ENCODE measurements around the gene FBXO48. TPM values are rescaled to one million over a fixed set of nuclear protein-coding genes. Genes with fewer than 3 reads are reported as not detected.

The FBXO48 gene
- total RNA-seq, 1 donor from 2014 or later: 1.2 TPM

DNA sequence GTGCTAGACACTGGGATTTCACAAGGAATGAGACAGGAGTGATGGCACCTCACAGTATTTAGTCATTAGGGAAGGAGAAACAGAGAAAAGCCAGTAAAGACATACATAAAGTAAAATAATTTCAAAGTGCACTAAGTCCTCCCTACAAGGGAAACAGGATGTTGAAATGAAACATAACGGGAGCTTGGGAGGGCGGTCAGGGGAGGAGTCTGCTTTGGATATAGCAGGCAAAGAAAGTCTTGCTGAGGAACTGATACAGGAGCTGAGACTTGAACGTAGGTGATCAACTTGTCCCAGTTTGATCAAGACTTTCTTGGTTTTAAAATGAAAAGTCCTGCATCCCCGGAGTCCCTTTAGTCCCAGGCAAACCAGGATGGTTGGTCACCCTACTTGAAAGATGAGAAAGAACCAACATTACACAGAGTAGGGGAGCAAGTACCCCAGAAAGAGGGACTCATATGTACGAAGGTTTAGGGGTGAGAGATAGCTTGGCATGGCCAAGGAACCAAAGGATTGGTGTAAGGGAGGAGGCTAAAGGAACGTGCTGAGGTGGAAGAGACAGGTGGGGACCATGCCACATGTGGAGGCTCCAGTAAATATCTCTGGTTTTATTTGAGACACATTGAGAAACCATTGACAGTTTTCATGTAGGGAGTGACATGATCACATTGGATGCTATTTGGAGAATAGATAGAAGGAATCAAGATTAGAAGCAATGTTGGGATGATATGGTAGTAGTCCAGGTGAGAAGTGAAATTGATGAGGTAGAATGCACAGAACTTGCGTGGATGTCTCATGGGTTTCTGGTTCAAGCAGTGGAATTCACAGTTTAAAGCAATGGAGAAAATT, 28.4 kb downstream of the FBXO48 start:
- intact Hi-C loops (cut with micrococcal nuclease): no loop called here
- Mint-ChIP-seq H3K4me1 (peaks cover 23% of the 10 kb centered on the region), H3K9me3 (no peaks in the 10 kb centered on the region), H3K36me3 (ENCODE audit: low read depth) (no peaks in the 10 kb centered on the region), H3K4me3 (no peak overlapping the region), H3K27me3 (peaks cover 12% of the 10 kb centered on the region), H3K27ac (no peak overlapping the region)
- peak; percentile 54 for DNase-seq

DNA sequence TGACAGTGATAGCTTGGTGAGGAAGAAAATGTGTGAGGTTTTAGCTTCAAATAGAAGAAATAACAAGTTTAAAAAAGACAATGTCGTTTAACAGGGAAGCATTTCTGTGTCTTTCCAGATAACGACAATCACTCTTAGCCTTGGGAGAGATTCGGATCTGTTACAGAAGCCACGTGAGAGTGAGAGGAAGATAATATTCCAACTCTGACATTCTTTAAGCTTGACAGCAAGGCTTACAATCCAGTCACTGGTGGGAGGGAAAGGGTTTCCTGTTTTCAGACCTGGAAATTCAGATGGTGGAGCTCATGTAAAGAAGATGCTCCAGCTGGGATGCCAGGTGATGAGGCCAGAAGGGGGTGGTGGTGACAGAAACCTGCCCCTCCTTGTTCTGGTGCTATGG, 30.8 kb downstream of the FBXO48 start:
- no peaks in the 10 kb centered on the region for H3K9me3 Mint-ChIP-seq
- H3K36me3 Mint-ChIP-seq (ENCODE audit: low read depth): no peaks in the 10 kb centered on the region
- intact Hi-C loops (cut with micrococcal nuclease): no loop called here
- DNase-seq: no peak
- H3K4me3 Mint-ChIP-seq: no peak overlapping the region
- H3K27me3 Mint-ChIP-seq: peaks cover 7% of the 10 kb centered on the region
- H3K27ac Mint-ChIP-seq: no peak overlapping the region
- H3K4me1 Mint-ChIP-seq: peaks cover 19% of the 10 kb centered on the region

GRCh38 chr2:68435615-68436014, 31.5 kb downstream of the FBXO48 start:
- Mint-ChIP-seq H3K4me3 (no peak overlapping the region), H3K4me1 (peaks cover 13% of the 10 kb centered on the region), H3K27me3 (peaks cover 7% of the 10 kb centered on the region), H3K27ac (no peak overlapping the region), H3K36me3 (ENCODE audit: low read depth) (no peaks in the 10 kb centered on the region), H3K9me3 (no peaks in the 10 kb centered on the region)
- intact Hi-C loops (cut with micrococcal nuclease): no loop called here
- no peak for DNase-seq

- Mint-ChIP-seq H3K9me3 (no peaks in the 10 kb centered on the region), H3K4me1 (peaks cover 8% of the 10 kb centered on the region), H3K4me3 (no peak overlapping the region), H3K36me3 (ENCODE audit: low read depth) (no peaks in the 10 kb centered on the region), H3K27ac (no peak overlapping the region), H3K27me3 (peaks cover 9% of the 10 kb centered on the region)
- intact Hi-C loops (cut with micrococcal nuclease): no loop called here
- no peak for DNase-seq
Measured at GRCh38 chr2:68434981-68435380, 32.1 kb downstream of the FBXO48 start.

GRCh38 chr2:68432696-68433658, 34.1 kb downstream of the FBXO48 start:
- Mint-ChIP-seq H3K27ac (no peak overlapping the region), H3K9me3 (no peaks in the 10 kb centered on the region), H3K4me1 (no peaks in the 10 kb centered on the region), H3K36me3 (ENCODE audit: low read depth) (no peaks in the 10 kb centered on the region), H3K27me3 (peaks cover 2% of the 10 kb centered on the region), H3K4me3 (no peak overlapping the region)
- intact Hi-C loops (cut with micrococcal nuclease): no loop called here
- peak; percentile 51 for DNase-seq

DNA sequence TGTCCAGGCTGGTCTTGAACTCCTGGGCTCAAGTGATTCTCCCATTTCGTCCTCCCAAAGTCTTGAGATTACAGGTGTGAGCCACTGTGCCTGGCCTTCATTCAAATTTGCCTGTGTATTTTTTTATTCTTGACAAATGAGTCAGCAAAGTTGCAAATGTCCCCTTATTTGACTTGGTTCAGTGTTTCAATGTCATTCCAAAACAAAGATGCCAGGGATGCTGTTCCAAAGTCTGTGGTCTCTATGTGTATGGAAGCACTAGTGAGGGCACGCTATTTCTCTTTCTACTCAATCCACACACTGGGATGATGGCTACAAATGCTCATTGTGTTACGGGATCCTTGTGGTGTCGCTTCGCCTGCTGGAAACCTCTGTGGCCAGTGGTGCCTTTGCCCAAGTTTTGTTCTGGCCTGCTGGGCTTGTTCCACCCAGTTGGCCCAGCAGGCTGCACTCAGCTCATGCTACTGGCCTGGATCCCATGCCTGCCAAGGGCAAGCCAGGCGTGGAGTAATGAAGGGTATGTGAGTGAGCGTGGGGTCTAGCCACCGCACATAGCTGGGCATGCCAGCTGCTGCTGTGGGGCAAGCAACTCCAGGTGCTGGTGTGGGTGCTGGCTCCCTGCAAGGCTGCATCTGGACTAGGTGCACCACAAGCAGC, 35.6 kb downstream of the FBXO48 start:
- H3K27ac Mint-ChIP-seq: no peak overlapping the region
- intact Hi-C loops (cut with micrococcal nuclease): no loop called here
- no peaks in the 10 kb centered on the region for H3K9me3 Mint-ChIP-seq
- peak; percentile 49 for DNase-seq
- no peaks in the 10 kb centered on the region for H3K36me3 Mint-ChIP-seq (ENCODE audit: low read depth)
- peaks cover 1% of the 10 kb centered on the region for H3K4me1 Mint-ChIP-seq
- no peak overlapping the region for H3K4me3 Mint-ChIP-seq
- peaks cover 2% of the 10 kb centered on the region for H3K27me3 Mint-ChIP-seq

- Mint-ChIP-seq H3K36me3 (ENCODE audit: low read depth) (no peaks in the 10 kb centered on the region), H3K27ac (no peak overlapping the region), H3K4me3 (no peak overlapping the region), H3K27me3 (peaks cover 2% of the 10 kb centered on the region), H3K4me1 (peaks cover 1% of the 10 kb centered on the region), H3K9me3 (no peaks in the 10 kb centered on the region)
- intact Hi-C loops (cut with micrococcal nuclease): no loop called here
- peak; percentile 41 for DNase-seq
Measured at GRCh38 chr2:68429311-68429826, 37.7 kb downstream of the FBXO48 start.

- DNase-seq: peak; percentile 3
- Mint-ChIP-seq H3K36me3 (ENCODE audit: low read depth) (no peaks in the 10 kb centered on the region), H3K4me1 (peaks cover 1% of the 10 kb centered on the region), H3K27ac (no peak overlapping the region), H3K9me3 (no peaks in the 10 kb centered on the region), H3K4me3 (no peak overlapping the region), H3K27me3 (peaks cover 2% of the 10 kb centered on the region)
- intact Hi-C loops (cut with micrococcal nuclease): no loop called here
Measured at GRCh38 chr2:68428746-68429145, 38.3 kb downstream of the FBXO48 start.

- no peak overlapping the region for H3K4me3 Mint-ChIP-seq
- no peaks in the 10 kb centered on the region for H3K36me3 Mint-ChIP-seq (ENCODE audit: low read depth)
- no peaks in the 10 kb centered on the region for H3K9me3 Mint-ChIP-seq
- peaks cover 2% of the 10 kb centered on the region for H3K27me3 Mint-ChIP-seq
- H3K27ac Mint-ChIP-seq: no peak overlapping the region
- intact Hi-C loops (cut with micrococcal nuclease): no loop called here
- peaks cover 1% of the 10 kb centered on the region for H3K4me1 Mint-ChIP-seq
- DNase-seq: no peak
Measured at GRCh38 chr2:68428126-68428525, 39.0 kb downstream of the FBXO48 start.

DNA sequence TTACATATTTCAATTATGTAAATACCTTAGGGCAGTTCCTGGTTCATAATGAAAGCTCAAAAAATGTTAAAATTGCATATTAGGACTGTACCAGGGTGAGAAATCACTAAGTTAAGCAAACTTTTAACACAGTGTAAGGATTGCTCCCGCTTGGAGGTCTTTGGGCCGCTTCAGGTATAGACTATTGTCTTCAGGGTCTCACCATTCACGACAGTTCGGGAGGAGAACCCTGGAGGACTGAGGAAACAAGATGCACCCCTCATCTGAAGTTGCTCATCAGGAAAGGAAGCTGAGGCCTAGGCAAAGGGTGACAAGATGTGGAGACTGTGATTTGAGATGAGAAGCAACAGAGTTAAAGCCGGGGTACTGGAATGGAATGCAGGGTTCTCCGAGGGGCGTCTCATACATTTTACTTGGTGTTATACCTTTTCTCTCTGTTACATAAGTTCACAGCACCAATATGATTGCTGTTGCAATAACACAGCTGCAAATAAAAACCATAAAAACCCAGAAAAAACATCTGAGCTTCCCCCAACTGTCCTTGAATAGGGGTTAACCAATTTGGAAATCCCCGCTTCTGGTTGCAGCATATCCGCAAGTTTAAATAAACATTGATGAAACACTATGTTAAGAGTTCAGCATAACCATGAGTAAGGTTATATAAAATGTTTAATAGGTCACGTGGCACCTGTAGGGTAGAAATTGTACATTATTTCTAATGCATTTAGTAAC, 40.1 kb downstream of the FBXO48 start:
- peaks cover 3% of the 10 kb centered on the region for H3K27me3 Mint-ChIP-seq
- peaks cover 1% of the 10 kb centered on the region for H3K4me1 Mint-ChIP-seq
- no peak overlapping the region for H3K4me3 Mint-ChIP-seq
- DNase-seq: peak; percentile 52
- no peaks in the 10 kb centered on the region for H3K36me3 Mint-ChIP-seq (ENCODE audit: low read depth)
- H3K27ac Mint-ChIP-seq: no peak overlapping the region
- peaks cover under 1% of the 10 kb centered on the region for H3K9me3 Mint-ChIP-seq
- intact Hi-C loops (cut with micrococcal nuclease): no loop called here

DNA sequence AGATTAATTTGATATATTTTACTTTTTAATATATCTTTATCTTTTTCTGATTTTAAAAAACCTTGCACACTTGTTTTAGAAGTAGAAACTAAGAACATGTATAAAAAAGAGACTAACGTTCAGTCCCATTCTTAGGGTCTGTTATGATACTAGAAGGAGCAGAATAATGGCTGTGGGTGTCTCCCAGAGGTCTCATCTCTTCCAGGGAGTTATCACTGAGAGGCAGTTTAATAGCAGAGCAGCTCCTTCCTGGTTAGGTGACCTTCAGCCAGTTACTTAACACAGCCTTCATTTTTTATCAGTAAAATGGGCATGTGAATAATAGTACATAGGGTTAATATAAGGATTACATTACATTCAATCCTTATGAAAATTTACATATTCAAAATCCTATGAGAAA, 40.6 kb downstream of the FBXO48 start:
- intact Hi-C loops (cut with micrococcal nuclease): no loop called here
- peaks cover 1% of the 10 kb centered on the region for H3K4me1 Mint-ChIP-seq
- H3K36me3 Mint-ChIP-seq (ENCODE audit: low read depth): no peaks in the 10 kb centered on the region
- H3K4me3 Mint-ChIP-seq: no peak overlapping the region
- peak; percentile 18 for DNase-seq
- peaks cover 8% of the 10 kb centered on the region for H3K27me3 Mint-ChIP-seq
- H3K27ac Mint-ChIP-seq: no peak overlapping the region
- H3K9me3 Mint-ChIP-seq: peaks cover 6% of the 10 kb centered on the region

GRCh38 chr2:68425503-68425902, 41.6 kb downstream of the FBXO48 start:
- no peaks in the 10 kb centered on the region for H3K36me3 Mint-ChIP-seq (ENCODE audit: low read depth)
- DNase-seq: no peak
- H3K27ac Mint-ChIP-seq: no peak overlapping the region
- H3K4me3 Mint-ChIP-seq: no peak overlapping the region
- H3K4me1 Mint-ChIP-seq: peaks cover 1% of the 10 kb centered on the region
- peaks cover 10% of the 10 kb centered on the region for H3K27me3 Mint-ChIP-seq
- H3K9me3 Mint-ChIP-seq: peaks cover 10% of the 10 kb centered on the region
- intact Hi-C loops (cut with micrococcal nuclease): loop anchor here (2.0 kb wide), 2 partner anchors 39 to 41 kb away; partner anchors contain the start of genes APLF and FBXO48
